Kasumi-1 (cell line): ENCODE measurements around the gene PRIMA1.
"Not testable (repeated sequence)": the region's sequence is repeated elsewhere in the genome, so short reads cannot be mapped to it uniquely, and the experiment has no call there.

Source experiments
- DNase-seq, 2 experiments: peaks; one replicate each; lab custom pipeline; 2025; lab: John Stamatoyannopoulos, UW

Gene PRIMA1

GRCh38 chr14:93788293-93788542, at the start of gene PRIMA1:
Gene PRIMA1 (minus strand): TSS chr14:93788485. CDS start chr14:93787718, 767 bp downstream.
- DNase-seq: no peak

- no peak for DNase-seq
These were observed 46.5 kb upstream of the PRIMA1 start for GRCh38 chr14:93834699-93835371.

DNA sequence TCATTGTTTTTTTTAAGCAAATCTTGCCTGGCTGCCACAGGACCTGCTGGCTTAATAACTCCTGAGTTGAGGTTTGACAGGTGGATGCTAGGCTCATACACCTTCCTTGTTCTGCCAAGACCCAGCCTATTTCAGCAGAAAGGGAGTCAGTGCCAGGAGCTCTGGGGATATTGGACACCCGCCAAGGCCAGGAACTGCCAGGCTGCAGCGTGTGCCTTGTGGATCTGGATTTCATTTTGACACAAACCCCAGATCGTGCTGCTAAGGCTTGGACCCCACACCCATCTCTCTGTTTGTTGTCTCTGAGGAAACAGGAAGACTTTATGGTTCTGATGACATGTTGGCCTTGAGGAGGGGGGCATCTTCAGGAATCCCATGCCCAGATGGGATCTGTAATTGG, 44.4 kb upstream of the PRIMA1 start:
- no peak for DNase-seq

- no peak for DNase-seq
These were observed 43.8 kb upstream of the PRIMA1 start for GRCh38 chr14:93832081-93832480.

GRCh38 chr14:93830753-93831461, 42.6 kb upstream of the PRIMA1 start:
- DNase-seq: no peak

DNA sequence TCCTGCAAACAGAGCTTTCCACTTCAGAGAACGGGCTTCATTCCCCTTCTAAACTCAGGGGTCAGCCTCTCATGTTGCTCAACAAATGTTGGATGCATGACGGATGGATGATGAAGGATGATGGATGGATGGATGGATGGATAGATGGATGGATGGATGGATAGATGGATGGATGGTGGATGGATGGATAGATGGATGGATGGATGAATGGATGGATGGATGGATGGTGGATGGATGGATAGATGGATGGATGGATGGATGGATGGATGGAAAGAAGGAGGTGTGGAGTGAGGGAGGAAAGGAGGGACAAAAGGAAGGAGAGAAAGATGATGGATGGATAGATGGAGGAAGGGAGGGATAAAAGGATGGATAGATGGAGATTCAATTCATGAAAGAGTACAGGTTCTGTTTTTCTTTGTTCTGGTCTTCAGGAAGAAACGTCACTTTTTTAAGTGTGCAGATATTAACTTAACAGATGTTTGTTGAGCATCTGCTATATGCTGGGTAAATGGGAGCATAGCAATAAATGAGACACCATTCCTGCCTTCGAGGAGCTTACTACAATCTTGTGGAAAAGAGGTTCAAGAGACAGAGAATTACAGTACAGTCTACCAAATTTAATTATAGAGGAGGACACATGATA, 41.7 kb upstream of the PRIMA1 start:
- DNase-seq: no peak

DNA sequence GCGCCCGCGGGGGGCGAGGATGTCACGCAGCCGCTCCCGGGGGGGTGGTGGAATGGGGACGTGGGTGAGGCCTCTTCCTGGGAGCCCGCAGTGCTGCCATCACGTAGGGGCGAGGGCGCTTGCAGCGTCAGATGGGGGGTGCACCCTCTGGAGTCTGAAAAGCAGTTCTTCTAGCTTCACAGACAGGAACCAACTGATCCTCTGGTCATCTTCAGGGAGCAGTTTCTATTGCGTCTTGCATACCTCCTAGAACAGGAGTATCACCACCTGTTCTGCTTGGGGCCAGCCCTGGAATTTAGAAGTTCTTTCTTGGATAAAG, 36.9 kb upstream of the PRIMA1 start:
- DNase-seq: no peak

GRCh38 chr14:93824518-93825234, 36.4 kb upstream of the PRIMA1 start:
- DNase-seq: no peak

DNA sequence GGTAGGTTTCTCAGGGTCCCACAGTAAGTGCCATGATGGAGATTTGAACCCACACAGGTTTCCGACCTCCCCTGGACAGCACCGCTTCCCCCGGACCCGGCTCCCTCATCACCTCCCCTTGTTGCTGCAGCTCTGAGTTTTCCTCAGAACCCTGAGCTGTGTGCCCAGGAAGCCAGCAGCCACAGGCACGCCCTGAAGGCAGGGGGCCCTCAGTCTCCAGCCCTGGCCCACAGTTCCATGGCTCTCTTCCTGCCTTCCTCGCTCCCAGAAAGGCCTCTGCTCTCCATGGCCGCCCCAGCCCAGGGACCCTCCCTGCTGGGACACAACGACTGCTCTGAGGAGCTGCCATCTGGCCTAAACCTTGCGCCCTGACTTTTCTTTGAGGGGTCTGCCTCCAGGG, 35.8 kb upstream of the PRIMA1 start:
- no peak for DNase-seq

DNA sequence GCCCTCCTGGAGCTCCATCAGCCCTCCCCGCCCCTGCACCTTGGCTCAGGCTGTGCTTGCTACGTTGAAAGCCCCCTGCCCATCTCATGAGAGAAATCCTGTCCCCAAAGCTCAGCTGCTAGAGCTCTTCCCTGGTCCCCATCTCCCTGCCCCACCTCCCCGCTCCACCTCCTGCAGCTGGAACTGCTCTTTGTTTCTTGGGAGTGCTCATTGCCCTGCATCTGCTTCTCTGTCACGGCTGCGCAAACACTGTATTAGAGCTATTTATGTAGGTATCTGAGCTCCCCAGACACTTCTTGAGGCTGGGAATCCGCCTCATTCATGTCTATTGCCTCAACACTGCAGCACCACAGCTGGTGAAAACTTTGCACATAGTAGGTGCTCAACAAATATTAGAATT, 32.8 kb upstream of the PRIMA1 start:
- no peak for DNase-seq

DNA sequence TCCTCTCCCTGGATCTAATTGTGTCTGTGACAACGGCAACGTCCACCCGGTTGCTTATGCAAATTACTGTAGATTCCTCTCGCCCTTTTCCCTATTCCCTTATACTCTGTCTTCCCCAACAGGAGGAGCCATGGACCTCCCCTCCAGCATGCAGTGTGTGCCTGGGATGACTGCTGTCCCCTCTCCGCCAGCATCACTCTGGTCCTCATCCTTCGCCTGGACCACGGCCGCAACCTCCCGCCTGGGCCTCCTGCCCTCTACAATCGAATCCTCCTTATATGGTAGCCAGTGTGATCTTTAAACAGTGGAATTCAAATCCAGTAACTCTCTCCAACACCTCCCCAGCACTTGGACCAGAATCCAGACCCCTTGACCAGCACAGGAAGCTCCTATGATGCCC, 30.6 kb upstream of the PRIMA1 start:
- no peak for DNase-seq

DNA sequence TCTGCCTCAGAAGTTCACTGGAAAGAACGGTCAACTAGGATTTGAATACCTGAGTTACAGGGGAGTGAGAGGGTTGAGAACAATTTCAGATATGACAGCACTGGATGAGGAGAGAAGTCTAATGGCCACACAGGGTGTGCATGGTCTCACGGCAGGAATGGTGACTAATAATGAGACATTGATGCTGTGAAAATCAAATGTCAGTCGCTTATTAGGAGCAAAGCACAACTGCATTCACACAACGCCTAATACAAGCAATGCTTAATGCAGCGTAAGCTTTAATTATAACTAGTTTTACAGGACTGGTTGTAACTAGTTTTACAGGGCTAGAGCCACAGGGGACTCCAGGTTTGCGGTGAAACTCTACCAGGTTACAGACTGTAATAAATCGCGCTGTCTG, 23.4 kb upstream of the PRIMA1 start:
- DNase-seq: no peak

- no peak for DNase-seq
These were observed 22.7 kb upstream of the PRIMA1 start for GRCh38 chr14:93811020-93811419.

GRCh38 chr14:93809491-93810420, 21.5 kb upstream of the PRIMA1 start:
- DNase-seq: not testable (repeated sequence)

GRCh38 chr14:93804654-93805053, 16.4 kb upstream of the PRIMA1 start:
- no peak for DNase-seq

GRCh38 chr14:93803408-93804318, 15.4 kb upstream of the PRIMA1 start:
- no peak for DNase-seq

GRCh38 chr14:93799989-93800921, 12.0 kb upstream of the PRIMA1 start:
- DNase-seq: no peak

- DNase-seq: no peak
These were observed 11.3 kb upstream of the PRIMA1 start for GRCh38 chr14:93799617-93799988.

- no peak for DNase-seq
These were observed 9.3 kb upstream of the PRIMA1 start for GRCh38 chr14:93797536-93797935.

DNA sequence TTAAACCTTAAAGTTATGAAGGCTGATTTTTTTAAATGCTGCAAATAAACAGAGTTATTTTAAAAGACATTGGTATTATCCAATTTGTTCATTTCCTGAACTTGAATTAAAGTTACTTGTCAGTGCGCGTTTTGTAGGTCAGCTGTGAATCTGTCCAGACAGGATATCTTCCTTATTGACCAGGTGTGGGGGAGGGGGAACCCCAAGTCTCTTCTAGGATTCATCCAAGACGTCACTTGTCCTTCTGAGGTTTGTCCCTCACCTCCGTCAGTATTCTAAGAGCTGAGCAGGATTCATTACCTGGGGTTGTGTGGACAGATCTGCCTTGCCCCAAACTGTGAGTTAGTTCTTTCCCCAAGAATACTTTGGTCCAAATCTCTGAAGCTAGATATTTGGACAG, 8.8 kb upstream of the PRIMA1 start:
- DNase-seq: no peak
